ENCODE data around the gene PM20D2.

DNA sequence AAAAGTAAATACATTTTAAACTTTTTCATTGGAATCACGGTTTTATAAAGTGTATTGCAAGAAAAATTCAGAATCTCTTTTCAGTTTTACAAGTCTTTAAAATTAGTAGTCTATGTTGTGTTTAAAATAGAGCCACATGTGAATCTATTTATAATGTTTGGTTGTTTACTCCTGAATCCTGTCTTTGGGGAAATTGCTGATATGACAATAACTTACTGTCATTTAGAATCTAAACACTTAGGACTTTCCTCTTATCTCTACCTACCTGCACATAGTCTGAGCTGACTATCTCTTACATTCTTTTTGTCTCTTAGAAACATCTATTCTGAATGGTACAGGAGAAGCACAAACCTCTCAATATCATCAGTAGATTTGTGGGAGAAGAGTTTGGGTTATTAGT lies 23.9 kb upstream of the PM20D2 start:
- TF ChIP-seq, protein P1, sequence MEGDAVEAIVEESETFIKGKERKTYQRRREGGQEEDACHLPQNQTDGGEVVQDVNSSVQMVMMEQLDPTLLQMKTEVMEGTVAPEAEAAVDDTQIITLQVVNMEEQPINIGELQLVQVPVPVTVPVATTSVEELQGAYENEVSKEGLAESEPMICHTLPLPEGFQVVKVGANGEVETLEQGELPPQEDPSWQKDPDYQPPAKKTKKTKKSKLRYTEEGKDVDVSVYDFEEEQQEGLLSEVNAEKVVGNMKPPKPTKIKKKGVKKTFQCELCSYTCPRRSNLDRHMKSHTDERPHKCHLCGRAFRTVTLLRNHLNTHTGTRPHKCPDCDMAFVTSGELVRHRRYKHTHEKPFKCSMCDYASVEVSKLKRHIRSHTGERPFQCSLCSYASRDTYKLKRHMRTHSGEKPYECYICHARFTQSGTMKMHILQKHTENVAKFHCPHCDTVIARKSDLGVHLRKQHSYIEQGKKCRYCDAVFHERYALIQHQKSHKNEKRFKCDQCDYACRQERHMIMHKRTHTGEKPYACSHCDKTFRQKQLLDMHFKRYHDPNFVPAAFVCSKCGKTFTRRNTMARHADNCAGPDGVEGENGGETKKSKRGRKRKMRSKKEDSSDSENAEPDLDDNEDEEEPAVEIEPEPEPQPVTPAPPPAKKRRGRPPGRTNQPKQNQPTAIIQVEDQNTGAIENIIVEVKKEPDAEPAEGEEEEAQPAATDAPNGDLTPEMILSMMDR (conservative IDR thresholded peaks at IDR 0.05; ENCODE audit: low read depth in 2 of 2), result no peak
- no peak for TF ChIP-seq POLR2AphosphoS5 (IDR thresholded peaks at IDR 0.05; ENCODE audit: low read depth)
- TF ChIP-seq, protein P2, sequence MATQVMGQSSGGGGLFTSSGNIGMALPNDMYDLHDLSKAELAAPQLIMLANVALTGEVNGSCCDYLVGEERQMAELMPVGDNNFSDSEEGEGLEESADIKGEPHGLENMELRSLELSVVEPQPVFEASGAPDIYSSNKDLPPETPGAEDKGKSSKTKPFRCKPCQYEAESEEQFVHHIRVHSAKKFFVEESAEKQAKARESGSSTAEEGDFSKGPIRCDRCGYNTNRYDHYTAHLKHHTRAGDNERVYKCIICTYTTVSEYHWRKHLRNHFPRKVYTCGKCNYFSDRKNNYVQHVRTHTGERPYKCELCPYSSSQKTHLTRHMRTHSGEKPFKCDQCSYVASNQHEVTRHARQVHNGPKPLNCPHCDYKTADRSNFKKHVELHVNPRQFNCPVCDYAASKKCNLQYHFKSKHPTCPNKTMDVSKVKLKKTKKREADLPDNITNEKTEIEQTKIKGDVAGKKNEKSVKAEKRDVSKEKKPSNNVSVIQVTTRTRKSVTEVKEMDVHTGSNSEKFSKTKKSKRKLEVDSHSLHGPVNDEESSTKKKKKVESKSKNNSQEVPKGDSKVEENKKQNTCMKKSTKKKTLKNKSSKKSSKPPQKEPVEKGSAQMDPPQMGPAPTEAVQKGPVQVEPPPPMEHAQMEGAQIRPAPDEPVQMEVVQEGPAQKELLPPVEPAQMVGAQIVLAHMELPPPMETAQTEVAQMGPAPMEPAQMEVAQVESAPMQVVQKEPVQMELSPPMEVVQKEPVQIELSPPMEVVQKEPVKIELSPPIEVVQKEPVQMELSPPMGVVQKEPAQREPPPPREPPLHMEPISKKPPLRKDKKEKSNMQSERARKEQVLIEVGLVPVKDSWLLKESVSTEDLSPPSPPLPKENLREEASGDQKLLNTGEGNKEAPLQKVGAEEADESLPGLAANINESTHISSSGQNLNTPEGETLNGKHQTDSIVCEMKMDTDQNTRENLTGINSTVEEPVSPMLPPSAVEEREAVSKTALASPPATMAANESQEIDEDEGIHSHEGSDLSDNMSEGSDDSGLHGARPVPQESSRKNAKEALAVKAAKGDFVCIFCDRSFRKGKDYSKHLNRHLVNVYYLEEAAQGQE (IDR thresholded peaks at IDR 0.05; ENCODE audit: unreplicated experiment), result no peak
- no peak for TF ChIP-seq EZH2 (IDR thresholded peaks at IDR 0.05; ENCODE audit: low read depth, unreplicated experiment)
- no peak for TF ChIP-seq EZH2phosphoT487 (IDR thresholded peaks at IDR 0.05; ENCODE audit: unreplicated experiment)
- TF ChIP-seq STAT1 (IDR thresholded peaks at IDR 0.05; ENCODE audit: unreplicated experiment), result no peak
- no peak for TF ChIP-seq ZNF331 (CRISPR knock-in tag; IDR thresholded peaks at IDR 0.05; ENCODE audit: low read depth)
- no peak for TF ChIP-seq JUNB (IDR thresholded peaks at IDR 0.05; ENCODE audit: unreplicated experiment)
- TF ChIP-seq CREB1 (CRISPR knock-in tag; IDR thresholded peaks at IDR 0.05; ENCODE audit: low read depth), result no peak
- TF ChIP-seq, protein P3, sequence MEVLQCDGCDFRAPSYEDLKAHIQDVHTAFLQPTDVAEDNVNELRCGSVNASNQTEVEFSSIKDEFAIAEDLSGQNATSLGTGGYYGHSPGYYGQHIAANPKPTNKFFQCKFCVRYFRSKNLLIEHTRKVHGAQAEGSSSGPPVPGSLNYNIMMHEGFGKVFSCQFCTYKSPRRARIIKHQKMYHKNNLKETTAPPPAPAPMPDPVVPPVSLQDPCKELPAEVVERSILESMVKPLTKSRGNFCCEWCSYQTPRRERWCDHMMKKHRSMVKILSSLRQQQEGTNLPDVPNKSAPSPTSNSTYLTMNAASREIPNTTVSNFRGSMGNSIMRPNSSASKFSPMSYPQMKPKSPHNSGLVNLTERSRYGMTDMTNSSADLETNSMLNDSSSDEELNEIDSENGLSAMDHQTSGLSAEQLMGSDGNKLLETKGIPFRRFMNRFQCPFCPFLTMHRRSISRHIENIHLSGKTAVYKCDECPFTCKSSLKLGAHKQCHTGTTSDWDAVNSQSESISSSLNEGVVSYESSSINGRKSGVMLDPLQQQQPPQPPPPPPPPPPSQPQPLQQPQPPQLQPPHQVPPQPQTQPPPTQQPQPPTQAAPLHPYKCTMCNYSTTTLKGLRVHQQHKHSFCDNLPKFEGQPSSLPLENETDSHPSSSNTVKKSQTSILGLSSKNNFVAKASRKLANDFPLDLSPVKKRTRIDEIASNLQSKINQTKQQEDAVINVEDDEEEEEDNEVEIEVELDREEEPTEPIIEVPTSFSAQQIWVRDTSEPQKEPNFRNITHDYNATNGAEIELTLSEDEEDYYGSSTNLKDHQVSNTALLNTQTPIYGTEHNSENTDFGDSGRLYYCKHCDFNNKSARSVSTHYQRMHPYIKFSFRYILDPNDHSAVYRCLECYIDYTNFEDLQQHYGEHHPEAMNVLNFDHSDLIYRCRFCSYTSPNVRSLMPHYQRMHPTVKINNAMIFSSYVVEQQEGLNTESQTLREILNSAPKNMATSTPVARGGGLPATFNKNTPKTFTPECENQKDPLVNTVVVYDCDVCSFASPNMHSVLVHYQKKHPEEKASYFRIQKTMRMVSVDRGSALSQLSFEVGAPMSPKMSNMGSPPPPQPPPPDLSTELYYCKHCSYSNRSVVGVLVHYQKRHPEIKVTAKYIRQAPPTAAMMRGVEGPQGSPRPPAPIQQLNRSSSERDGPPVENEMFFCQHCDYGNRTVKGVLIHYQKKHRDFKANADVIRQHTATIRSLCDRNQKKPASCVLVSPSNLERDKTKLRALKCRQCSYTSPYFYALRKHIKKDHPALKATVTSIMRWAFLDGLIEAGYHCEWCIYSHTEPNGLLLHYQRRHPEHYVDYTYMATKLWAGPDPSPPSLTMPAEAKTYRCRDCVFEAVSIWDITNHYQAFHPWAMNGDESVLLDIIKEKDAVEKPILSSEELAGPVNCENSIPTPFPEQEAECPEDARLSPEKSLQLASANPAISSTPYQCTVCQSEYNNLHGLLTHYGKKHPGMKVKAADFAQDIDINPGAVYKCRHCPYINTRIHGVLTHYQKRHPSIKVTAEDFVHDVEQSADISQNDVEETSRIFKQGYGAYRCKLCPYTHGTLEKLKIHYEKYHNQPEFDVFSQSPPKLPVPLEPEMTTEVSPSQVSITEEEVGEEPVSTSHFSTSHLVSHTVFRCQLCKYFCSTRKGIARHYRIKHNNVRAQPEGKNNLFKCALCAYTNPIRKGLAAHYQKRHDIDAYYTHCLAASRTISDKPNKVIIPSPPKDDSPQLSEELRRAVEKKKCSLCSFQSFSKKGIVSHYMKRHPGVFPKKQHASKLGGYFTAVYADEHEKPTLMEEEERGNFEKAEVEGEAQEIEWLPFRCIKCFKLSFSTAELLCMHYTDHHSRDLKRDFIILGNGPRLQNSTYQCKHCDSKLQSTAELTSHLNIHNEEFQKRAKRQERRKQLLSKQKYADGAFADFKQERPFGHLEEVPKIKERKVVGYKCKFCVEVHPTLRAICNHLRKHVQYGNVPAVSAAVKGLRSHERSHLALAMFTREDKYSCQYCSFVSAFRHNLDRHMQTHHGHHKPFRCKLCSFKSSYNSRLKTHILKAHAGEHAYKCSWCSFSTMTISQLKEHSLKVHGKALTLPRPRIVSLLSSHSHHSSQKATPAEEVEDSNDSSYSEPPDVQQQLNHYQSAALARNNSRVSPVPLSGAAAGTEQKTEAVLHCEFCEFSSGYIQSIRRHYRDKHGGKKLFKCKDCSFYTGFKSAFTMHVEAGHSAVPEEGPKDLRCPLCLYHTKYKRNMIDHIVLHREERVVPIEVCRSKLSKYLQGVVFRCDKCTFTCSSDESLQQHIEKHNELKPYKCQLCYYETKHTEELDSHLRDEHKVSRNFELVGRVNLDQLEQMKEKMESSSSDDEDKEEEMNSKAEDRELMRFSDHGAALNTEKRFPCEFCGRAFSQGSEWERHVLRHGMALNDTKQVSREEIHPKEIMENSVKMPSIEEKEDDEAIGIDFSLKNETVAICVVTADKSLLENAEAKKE (CRISPR knock-in tag; IDR thresholded peaks at IDR 0.05), result no peak

Data from GM23338 (cell line).